Measurements from ENCODE around the gene ZNF526.

The ZNF526 gene

DNA sequence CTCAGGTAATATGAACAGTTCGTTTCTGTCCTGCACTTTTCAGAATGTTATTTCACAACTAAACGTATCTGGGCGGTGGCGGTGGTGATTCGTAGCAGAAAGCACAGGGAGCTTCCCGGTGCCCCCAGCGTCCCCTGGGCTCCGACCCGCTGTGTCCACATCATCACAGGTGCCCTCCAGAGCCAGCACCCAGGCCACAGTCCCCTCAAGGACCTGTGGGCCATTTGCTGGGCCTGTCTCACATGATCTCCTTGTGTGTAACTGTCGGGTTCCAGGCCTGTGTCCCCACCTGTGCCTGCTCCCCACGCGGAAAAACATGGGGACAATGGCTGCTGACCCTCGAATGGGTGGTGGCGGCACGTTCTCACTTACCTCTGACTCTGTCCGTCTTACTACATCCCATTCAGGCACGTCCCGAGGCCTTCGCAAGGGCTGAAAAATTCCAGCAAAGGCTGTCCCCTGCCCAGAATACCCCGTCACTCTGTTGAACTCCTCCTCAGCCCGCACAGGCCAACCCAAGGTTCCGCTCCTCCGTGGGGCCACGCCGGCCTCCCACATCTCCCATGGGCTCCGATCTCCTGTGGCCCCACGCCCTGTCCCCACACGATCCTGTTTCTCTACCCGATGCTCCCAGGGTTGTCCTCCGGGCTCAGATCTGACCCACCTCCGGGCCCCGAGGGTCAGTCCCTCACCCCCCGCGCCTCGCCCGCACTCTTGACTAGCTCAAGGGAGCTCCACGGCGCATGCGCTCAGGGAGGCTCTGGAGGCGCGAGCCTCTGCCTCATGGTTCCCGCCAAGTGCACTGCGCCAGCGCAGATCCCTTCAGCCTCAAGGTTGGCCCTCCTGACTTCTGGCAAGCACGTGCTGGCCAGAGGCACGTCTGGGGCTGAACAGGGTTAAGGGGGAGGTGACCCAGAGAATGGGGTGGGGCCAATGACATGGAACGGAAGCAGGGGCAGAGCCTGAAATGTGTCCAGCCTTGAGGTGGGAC, 23.8 kb upstream of the ZNF526 start:
- no peak for DNase-seq (ENCODE audit: low read depth, low spot score)
- peaks cover 4% of the 10 kb centered on the region for H3K9me3 ChIP-seq (ENCODE audit: insufficient read depth, low read length)
- peaks cover 16% of the 10 kb centered on the region for H3K4me1 ChIP-seq (ENCODE audit: insufficient read depth, insufficient read length)
- H3K27me3 ChIP-seq (ENCODE audit: insufficient read depth, insufficient read length), result no peaks in the 10 kb centered on the region
- H3K36me3 ChIP-seq (ENCODE audit: insufficient read depth, insufficient read length, low read length), result peaks cover 33% of the 10 kb centered on the region
- H3K9ac ChIP-seq (ENCODE audit: insufficient read length, low read depth), result no peak overlapping the region
- TF ChIP-seq YY1 (IDR thresholded peaks at IDR 0.05; ENCODE audit: insufficient read depth, insufficient read length) (no peak), ZNF274 (IDR thresholded peaks at IDR 0.05; ENCODE audit: low read depth, low read length) (no peak), SUZ12 (IDR thresholded peaks at IDR 0.05; ENCODE audit: extremely low read depth, insufficient read depth, insufficient read length) (no peak)
- no peak overlapping the region for H3K4me3 ChIP-seq (ENCODE audit: insufficient read length, low read depth)

DNA sequence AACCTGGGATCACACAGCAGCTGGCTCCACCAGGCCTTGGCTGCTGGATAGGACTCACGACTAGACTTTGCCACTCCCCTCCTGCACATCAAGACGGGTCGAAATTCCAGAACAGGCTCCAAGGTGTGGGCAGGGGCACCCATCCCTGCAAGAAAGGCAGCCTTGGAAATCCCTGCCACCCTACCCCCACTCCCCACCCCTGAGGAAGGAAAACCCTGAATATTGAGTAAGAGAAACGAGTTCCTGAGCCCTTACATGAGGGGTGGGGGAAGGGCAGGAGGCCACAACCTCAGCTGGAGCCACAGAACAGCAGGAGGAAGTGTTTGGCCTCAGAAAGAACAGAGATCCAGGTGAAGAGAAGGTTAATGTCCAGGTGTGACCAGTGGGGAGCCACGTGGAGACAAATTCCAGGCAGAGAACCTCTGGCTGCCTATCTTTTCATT, 22.7 kb upstream of the ZNF526 start:
- DNase-seq (ENCODE audit: low read depth, low spot score), result no peak
- Histone ChIP-seq H3K9ac (ENCODE audit: insufficient read length, low read depth) (no peak overlapping the region), H3K4me1 (ENCODE audit: insufficient read depth, insufficient read length) (peaks cover 16% of the 10 kb centered on the region), H3K36me3 (ENCODE audit: insufficient read depth, insufficient read length, low read length) (peaks cover 43% of the 10 kb centered on the region), H3K9me3 (ENCODE audit: insufficient read depth, low read length) (peaks cover 4% of the 10 kb centered on the region), H3K4me3 (ENCODE audit: insufficient read length, low read depth) (no peak overlapping the region), H3K27me3 (ENCODE audit: insufficient read depth, insufficient read length) (no peaks in the 10 kb centered on the region)
- TF ChIP-seq SUZ12 (IDR thresholded peaks at IDR 0.05; ENCODE audit: extremely low read depth, insufficient read depth, insufficient read length) (no peak), ZNF274 (IDR thresholded peaks at IDR 0.05; ENCODE audit: low read depth, low read length) (no peak), YY1 (IDR thresholded peaks at IDR 0.05; ENCODE audit: insufficient read depth, insufficient read length) (no peak)

DNA sequence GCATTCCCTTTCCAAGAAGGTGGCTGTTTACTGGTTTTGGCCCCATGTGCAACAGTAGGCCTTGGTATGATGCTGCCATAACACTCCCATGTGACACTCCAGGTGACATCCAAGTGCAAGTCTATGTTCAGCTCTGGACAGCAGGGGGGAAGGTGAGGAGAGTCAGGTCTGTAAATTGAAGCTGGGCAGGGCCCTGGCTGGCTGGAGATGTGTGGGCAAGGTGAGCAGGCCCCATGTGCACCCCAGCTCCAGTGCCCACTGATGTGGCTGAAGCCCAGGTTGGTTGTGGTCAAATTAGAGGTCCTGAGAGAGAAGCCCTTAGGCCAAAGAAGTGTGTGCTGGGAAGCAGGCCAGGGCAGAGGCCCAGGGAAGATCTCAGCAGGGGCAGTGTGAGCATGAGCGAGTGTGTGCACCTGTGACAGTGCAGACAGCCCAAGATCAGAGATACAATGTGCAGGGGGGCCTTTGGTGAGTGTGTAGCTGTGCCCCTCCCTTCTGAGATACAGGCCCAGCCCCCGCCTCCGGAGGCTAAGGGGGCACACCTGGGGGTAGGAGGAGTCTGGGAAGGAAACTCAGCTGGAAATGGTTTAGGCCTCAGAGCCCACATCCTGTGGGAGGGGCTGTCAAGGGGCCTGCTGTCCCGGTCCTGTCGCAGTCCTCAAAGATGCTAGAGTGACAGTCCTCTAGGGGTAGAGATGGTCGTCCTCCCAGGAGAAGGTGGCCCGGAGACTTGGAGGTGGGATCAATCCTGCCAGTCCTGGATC, 21.3 kb upstream of the ZNF526 start:
- Histone ChIP-seq H3K4me1 (ENCODE audit: insufficient read depth, insufficient read length) (peaks cover 16% of the 10 kb centered on the region), H3K4me3 (ENCODE audit: insufficient read length, low read depth) (no peak overlapping the region)
- DNase-seq (ENCODE audit: low read depth, low spot score), result no peak

DNA sequence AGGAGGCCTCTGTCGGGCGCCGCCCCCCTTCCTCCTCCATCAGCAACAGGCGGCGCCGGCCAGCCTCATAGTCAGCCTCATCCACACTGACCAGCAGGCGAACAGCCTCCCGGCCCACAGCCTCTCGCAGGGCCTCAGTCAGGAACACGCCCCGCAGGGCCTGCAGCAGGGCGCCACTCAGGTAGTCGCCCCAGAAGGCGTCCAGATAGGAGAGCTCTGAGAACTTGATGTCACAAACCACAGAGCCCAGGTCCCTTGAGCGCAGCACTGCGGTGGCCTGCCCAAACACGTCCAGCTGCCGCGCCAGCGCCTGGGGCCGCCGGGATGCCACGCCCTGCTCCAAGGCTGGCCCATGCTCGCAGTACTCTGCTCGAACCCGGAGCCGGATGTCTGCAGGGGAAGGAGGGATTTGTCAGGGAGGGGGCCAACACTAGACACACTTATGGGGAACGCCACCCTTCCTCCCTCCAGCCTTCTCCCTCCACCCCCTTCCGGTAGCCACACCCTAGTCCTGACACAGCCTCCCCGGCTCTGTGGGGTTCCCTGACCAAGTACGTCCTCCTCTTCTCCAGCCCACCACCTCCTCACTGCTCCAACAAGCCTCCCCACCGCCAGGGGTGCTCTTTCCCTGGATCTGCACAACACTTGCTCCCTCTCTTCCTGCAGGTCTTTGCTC, 20.5 kb upstream of the ZNF526 start:
- Histone ChIP-seq H3K9me3 (ENCODE audit: insufficient read depth, low read length) (no peaks in the 10 kb centered on the region), H3K27me3 (ENCODE audit: insufficient read depth, insufficient read length) (no peaks in the 10 kb centered on the region), H3K4me1 (ENCODE audit: insufficient read depth, insufficient read length) (peaks cover 16% of the 10 kb centered on the region), H3K4me3 (ENCODE audit: insufficient read length, low read depth) (no peak overlapping the region), H3K36me3 (ENCODE audit: insufficient read depth, insufficient read length, low read length) (peaks cover 63% of the 10 kb centered on the region), H3K9ac (ENCODE audit: insufficient read length, low read depth) (no peak overlapping the region)
- DNase-seq (ENCODE audit: low read depth, low spot score), result no peak
- no peak for TF ChIP-seq ZNF274 (IDR thresholded peaks at IDR 0.05; ENCODE audit: low read depth, low read length)
- TF ChIP-seq YY1 (IDR thresholded peaks at IDR 0.05; ENCODE audit: insufficient read depth, insufficient read length), result no peak
- no peak for TF ChIP-seq SUZ12 (IDR thresholded peaks at IDR 0.05; ENCODE audit: extremely low read depth, insufficient read depth, insufficient read length)

More for the DNA sequence above, 21.3 kb upstream of the ZNF526 start:
- TF ChIP-seq SUZ12 (IDR thresholded peaks at IDR 0.05; ENCODE audit: extremely low read depth, insufficient read depth, insufficient read length) (no peak), ZNF274 (IDR thresholded peaks at IDR 0.05; ENCODE audit: low read depth, low read length) (no peak), YY1 (IDR thresholded peaks at IDR 0.05; ENCODE audit: insufficient read depth, insufficient read length) (no peak)
- peaks cover 58% of the 10 kb centered on the region for H3K36me3 ChIP-seq (ENCODE audit: insufficient read depth, insufficient read length, low read length)
- no peak overlapping the region for H3K9ac ChIP-seq (ENCODE audit: insufficient read length, low read depth)
- no peaks in the 10 kb centered on the region; the same call in 1 of the 2 replicates for H3K9me3 ChIP-seq (ENCODE audit: insufficient read depth, low read length)
- H3K27me3 ChIP-seq (ENCODE audit: insufficient read depth, insufficient read length), result no peaks in the 10 kb centered on the region

DNA sequence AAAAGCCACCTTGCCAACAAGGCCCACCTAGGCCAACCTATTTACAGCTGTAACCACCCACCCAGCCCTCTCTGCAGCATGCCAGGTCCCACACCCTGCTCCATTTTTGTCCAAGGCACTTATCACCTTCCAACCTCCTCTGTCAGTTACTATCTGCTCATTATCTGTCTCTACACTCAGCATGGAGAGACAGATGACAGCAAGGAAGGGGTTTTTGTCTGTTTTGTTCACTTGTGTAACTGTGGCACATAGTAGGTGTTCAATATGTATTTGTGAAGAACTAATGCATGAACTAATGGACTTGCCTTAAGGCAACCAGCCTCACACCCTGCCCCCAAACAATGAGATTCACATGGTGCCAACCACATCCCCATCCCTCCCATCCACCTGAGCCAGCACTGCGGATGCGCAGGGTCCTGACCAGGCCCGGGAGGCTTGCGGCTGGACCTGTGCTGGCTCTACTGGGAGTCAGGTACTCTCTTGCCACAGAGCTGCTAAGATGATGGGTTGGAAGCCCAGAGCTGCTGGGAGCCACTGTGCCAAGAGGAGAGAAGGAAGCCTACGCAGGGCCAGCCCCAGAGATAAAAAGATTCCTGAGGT, 19.9 kb upstream of the ZNF526 start:
- H3K9me3 ChIP-seq (ENCODE audit: insufficient read depth, low read length), result no peaks in the 10 kb centered on the region
- DNase-seq (ENCODE audit: low read depth, low spot score), result no peak
- no peaks in the 10 kb centered on the region for H3K27me3 ChIP-seq (ENCODE audit: insufficient read depth, insufficient read length)
- H3K9ac ChIP-seq (ENCODE audit: insufficient read length, low read depth), result no peak overlapping the region
- peaks cover 63% of the 10 kb centered on the region for H3K36me3 ChIP-seq (ENCODE audit: insufficient read depth, insufficient read length, low read length)
- peaks cover 16% of the 10 kb centered on the region for H3K4me1 ChIP-seq (ENCODE audit: insufficient read depth, insufficient read length)
- no peak overlapping the region for H3K4me3 ChIP-seq (ENCODE audit: insufficient read length, low read depth)
- TF ChIP-seq YY1 (IDR thresholded peaks at IDR 0.05; ENCODE audit: insufficient read depth, insufficient read length), result no peak
- no peak for TF ChIP-seq SUZ12 (IDR thresholded peaks at IDR 0.05; ENCODE audit: extremely low read depth, insufficient read depth, insufficient read length)
- TF ChIP-seq ZNF274 (IDR thresholded peaks at IDR 0.05; ENCODE audit: low read depth, low read length), result no peak

DNA sequence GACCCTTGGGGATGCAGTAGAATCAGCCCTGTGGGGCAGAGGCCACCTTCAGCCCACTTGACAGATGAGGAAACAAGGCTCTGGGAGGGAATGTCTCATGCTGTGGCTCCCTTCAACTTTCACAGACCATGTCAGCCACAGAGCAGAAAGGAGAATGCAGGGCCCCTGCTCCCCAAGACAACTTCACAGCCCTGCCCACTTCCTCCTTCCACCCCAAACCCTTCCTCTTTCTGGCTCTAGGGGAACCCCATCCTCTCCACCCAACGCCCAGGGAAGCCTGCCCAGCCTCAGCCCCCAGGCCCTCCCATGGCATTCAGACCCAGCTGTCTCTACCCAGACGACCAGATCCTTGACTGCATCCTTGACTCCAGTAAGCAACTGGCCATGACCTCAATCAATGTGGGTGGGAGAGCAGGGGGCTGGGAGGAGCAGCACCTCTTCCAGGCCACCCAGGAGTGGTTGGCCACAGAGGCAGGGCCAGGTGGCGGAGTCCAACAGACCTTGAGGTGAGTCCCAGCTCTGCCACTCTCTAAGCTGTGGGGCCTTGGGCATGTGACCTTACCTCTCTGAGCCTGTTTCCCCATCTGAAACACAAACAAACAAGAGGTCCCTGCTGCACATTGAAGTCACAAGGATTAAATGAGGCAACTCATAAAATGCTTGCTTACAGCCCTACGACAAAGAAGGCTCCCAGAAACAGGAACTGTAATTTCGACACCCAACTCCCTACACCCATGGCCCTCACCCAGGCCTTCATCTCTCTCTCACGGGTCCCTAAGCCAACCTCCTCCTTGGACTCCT, 18.4 kb upstream of the ZNF526 start:
- DNase-seq (ENCODE audit: low read depth, low spot score), result no peak
- peaks cover 18% of the 10 kb centered on the region for H3K4me1 ChIP-seq (ENCODE audit: insufficient read depth, insufficient read length)

More for the DNA sequence above, 18.4 kb upstream of the ZNF526 start:
- Histone ChIP-seq H3K27me3 (ENCODE audit: insufficient read depth, insufficient read length) (no peaks in the 10 kb centered on the region), H3K36me3 (ENCODE audit: insufficient read depth, insufficient read length, low read length) (peaks cover 65% of the 10 kb centered on the region), H3K4me3 (ENCODE audit: insufficient read length, low read depth) (no peak overlapping the region), H3K9ac (ENCODE audit: insufficient read length, low read depth) (no peak overlapping the region), H3K9me3 (ENCODE audit: insufficient read depth, low read length) (no peaks in the 10 kb centered on the region)
- TF ChIP-seq YY1 (IDR thresholded peaks at IDR 0.05; ENCODE audit: insufficient read depth, insufficient read length) (no peak), ZNF274 (IDR thresholded peaks at IDR 0.05; ENCODE audit: low read depth, low read length) (no peak), SUZ12 (IDR thresholded peaks at IDR 0.05; ENCODE audit: extremely low read depth, insufficient read depth, insufficient read length) (no peak)

Data from NT2/D1 (cell line).